Lower leg skin (tissue), 3 donors: ENCODE data around the gene GNG12.

Source experiments
- POLR2A ChIP-seq, 2 donors: fragments of 450-650 bp; IDR thresholded peaks; one replicate each; pipeline ENCODE4 v1.6.1; 2016 to 2017; ENCODE audit warnings: antibody characterized with exemption in 2 of 2, mild to moderate bottlenecking in 1 of 2, moderate library complexity in 1 of 2
- TF ChIP-seq, protein P1 (sequence below), 3 donors: fragments of 450-650 bp; IDR thresholded peaks; one replicate each; pipeline ENCODE4 v1.5.1; 2016; ENCODE audit warnings: antibody characterized with exemption in 3 of 3, mild to moderate bottlenecking in 3 of 3, moderate library complexity in 2 of 3

DNA sequence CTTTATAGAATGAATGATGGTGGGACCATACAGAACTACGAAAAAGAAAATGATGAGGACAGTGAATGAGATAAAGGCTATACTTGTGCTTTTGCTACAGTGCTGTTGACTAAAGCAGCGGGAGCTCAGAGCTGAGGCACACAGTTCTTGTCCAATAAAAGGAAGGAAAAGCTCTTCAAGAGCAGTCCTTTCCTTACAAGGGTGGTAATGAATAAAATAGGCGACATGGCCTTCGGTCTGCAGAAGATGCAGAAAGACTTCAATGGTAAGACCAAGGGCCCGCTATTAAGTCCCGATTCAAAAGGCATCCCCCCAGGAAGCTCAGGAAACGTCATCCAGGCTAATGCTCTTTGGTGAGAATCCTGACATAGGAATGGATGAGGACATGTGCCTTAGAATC lies 44.4 kb downstream of the GNG12 start:
- TF ChIP-seq, protein P1, sequence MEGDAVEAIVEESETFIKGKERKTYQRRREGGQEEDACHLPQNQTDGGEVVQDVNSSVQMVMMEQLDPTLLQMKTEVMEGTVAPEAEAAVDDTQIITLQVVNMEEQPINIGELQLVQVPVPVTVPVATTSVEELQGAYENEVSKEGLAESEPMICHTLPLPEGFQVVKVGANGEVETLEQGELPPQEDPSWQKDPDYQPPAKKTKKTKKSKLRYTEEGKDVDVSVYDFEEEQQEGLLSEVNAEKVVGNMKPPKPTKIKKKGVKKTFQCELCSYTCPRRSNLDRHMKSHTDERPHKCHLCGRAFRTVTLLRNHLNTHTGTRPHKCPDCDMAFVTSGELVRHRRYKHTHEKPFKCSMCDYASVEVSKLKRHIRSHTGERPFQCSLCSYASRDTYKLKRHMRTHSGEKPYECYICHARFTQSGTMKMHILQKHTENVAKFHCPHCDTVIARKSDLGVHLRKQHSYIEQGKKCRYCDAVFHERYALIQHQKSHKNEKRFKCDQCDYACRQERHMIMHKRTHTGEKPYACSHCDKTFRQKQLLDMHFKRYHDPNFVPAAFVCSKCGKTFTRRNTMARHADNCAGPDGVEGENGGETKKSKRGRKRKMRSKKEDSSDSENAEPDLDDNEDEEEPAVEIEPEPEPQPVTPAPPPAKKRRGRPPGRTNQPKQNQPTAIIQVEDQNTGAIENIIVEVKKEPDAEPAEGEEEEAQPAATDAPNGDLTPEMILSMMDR (IDR thresholded peaks at IDR 0.05): no peak
- TF ChIP-seq POLR2A (IDR thresholded peaks at IDR 0.05): no peak
